ENCODE results near the gene MED29.

MED29 gene

DNA sequence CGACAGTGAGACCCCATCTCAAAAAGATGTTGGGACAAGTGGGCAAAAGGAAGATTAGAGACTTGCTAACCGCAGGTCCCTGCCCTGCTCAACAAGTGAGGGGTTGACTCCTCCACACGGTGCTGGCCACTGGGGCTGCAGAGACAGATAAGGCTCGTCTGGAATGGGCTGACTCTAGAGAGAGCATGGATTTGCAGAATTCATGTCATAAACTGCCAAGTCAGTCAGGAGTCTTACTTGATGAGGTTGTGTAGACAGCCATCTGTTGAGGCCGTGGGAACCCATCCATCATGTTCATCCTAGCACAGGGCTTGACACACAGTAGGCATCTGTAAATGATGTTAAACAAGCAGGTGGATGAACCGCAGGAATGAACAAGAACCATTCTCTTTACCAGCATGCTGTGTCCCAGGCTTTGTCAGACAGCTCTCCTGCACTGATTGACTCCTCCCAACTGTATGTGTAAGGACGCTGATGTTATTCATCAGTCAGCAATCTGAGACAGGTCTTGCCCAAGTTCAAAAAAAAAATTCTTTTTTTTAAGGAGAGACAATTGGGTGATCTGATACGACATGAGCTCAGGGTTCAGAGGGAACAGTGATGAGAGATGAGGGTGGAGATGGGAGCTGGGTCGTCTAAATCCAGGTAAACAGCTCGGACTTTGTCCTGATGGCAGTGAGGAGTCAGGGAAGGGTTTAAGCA, 9.1 kb upstream of the MED29 start:
- no peak overlapping the region for H3K4me3 ChIP-seq
- H3K4me1 ChIP-seq = no peaks in the 10 kb centered on the region; the same call in 1 of the 2 replicates
- peaks cover 100% of the 10 kb centered on the region for H3K36me3 ChIP-seq
- no peak overlapping the region for H3K27ac ChIP-seq
- TF ChIP-seq Cebpa-rat (IDR thresholded peaks at IDR 0.05) = no peak
- no peak overlapping the region for H3K9ac ChIP-seq
- no peaks in the 10 kb centered on the region for H3K9me3 ChIP-seq
- H3K4me2 ChIP-seq = no peak overlapping the region
- H3K27me3 ChIP-seq = no peaks in the 10 kb centered on the region
- peaks cover 27% of the 10 kb centered on the region for H4K20me1 ChIP-seq

DNA sequence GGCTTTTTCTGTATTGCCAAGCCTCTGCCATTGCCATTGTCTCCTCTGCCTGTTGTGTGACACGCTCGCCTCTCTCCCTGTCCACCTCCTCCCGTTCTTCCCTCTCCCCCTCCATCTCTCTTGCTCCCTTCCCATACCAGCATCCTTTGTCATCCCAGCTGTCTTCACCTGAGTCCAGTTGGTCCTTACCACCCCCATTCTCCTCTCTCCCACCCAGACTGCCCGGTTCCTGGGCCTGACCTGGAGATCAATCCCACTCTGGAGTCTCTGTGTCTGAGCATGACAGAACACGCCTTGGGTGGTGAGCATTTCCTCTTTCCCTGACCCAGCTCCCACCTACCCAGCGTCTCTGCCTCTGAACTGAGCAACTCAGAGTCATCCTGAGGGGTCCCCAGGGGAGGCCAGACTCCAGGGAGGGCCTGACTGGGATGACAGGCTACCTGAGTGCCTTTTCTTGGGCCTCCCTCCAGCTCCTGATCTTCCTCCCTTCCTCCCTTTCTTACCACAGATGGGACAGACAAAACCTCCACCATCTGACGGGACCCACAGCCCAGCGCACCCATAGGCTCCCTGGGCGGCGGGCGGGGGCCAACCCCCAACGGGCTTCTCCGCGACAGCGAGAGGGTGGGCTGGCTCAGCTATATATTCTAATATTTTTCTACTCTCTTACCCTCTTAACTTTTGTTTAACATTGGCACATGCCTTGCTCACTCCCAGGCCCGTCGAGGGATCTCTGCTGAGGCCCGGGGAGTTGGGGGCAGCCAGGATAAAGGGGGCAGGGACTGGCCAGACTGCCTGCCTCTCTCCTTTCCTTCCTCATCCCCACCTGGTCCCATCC, 8.0 kb upstream of the MED29 start:
- peaks cover 17% of the 10 kb centered on the region; the same call in 1 of the 2 replicates for H4K20me1 ChIP-seq
- H3K27ac ChIP-seq = no peak overlapping the region
- H3K4me3 ChIP-seq = no peak overlapping the region
- H3K27me3 ChIP-seq = no peaks in the 10 kb centered on the region
- no peaks in the 10 kb centered on the region for H3K9me3 ChIP-seq
- H3K4me2 ChIP-seq = no peak overlapping the region
- no peak for TF ChIP-seq Cebpa-rat (IDR thresholded peaks at IDR 0.05)
- no peaks in the 10 kb centered on the region; the same call in 1 of the 2 replicates for H3K4me1 ChIP-seq
- H3K36me3 ChIP-seq = peaks cover 100% of the 10 kb centered on the region
- H3K9ac ChIP-seq = no peak overlapping the region

DNA sequence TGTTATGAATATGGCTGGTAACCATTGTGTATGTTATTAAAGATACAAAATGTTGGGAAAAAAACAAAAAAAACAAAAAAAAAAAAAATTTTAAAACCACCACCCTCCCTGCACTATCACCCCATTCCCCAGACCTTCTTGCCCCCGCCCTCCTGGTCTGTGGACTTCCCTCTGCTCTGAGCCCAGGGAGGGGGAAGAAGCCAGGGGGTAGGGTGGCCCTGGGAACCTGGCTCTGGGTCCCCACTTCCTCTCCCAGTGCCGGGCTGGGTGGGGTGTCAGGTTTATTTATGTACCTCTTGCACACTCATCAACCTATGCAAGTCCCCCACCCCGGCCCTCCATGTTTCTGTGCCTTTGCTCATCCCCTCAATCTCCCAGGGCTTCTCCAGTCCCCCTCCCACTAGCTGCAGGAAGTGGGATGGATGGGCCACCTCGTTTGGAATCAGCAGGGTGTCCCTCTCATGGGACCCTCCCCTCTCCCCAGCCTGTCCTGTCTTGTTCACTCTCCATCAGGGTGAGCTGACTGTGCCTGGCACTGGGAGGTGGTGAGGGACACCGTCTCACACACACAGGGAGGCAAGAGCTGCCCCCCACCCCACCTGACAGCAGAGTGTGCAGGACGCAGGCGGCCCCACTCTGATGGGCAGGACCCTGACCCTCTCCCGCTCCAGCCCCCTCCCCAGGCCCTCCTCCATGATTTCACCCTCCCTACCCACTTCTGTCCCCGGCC, 6.2 kb upstream of the MED29 start:
- H3K9me3 ChIP-seq = no peaks in the 10 kb centered on the region

DNA sequence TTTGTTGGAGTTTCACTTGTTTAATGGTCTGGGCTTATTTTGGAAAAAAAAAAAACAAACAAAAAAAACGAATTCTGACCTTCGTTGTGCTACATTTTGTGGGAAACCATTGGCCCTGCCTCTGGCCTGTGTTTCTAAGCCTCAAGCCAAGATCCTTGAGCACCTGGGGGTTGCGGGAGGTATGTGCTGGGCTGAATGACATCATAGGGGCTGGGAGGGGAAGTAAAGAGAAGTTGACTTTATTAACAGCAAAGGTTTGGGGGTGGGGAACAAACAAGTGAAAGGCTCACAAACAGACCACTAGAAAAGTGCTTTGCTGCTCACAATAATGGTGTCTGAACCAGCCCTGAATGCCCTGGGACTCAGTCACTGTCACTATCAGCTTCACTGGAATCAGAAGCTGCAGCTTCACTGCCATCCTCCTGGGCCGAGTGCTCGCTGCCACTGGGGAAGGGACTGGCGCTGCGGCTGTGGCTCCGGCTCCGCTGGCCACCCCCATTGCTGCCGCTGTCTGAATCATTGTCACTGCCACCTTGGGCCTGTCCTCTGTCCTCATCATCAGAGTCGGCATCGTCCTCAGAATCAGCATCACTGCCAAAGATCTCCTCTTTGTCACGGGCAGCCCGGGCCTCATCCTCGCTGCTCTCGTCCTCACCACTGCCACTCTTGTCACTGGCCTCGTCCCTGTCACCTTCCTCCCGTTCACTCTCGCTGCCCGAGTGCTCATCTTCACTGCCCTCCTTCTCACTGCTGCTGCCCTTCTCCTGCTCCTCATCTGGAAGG, 5.4 kb upstream of the MED29 start:
- Histone ChIP-seq H3K4me1 (peaks cover 13% of the 10 kb centered on the region), H3K4me3 (no peak overlapping the region), H3K36me3 (peaks cover 91% of the 10 kb centered on the region), H3K27ac (no peak overlapping the region), H3K4me2 (no peak overlapping the region), H3K9ac (no peak overlapping the region), H4K20me1 (peaks cover 30% of the 10 kb centered on the region; the same call in 1 of the 2 replicates), H3K9me3 (no peaks in the 10 kb centered on the region), H3K27me3 (no peaks in the 10 kb centered on the region)
- no peak for TF ChIP-seq Cebpa-rat (IDR thresholded peaks at IDR 0.05)

More for the DNA sequence above, 6.2 kb upstream of the MED29 start:
- TF ChIP-seq Cebpa-rat (IDR thresholded peaks at IDR 0.05) = no peak
- H4K20me1 ChIP-seq = peaks cover 26% of the 10 kb centered on the region; the same call in 1 of the 2 replicates
- H3K27ac ChIP-seq = no peak overlapping the region
- peaks cover 99% of the 10 kb centered on the region for H3K36me3 ChIP-seq
- no peak overlapping the region for H3K4me2 ChIP-seq
- H3K4me1 ChIP-seq = peaks cover 8% of the 10 kb centered on the region
- no peaks in the 10 kb centered on the region for H3K27me3 ChIP-seq
- no peak overlapping the region for H3K4me3 ChIP-seq
- H3K9ac ChIP-seq = 0 out of 2 replicates have a peak overlapping the region, but pooled peaks have one; percentile 29

DNA sequence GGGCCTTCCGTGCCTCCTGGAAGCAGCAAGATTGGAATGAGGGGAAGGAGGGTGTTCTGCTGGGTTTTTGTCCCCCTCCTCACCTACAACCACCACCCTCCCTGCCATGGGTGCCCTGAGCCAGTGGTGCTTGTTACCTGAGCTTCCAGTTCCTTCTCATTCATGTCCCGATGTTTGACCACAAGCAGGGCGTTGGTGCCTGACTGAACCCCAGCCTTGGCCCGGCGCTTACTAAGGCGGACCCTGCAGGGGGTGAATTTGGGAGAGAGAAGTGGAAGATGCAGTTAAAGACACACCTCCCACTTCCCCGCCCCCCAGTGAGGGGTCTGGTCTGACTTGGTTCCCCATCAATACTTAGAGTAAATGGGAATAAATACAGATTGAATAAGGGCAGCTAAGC, 4.6 kb upstream of the MED29 start:
- H3K4me2 ChIP-seq = no peak overlapping the region
- peaks cover 30% of the 10 kb centered on the region; the same call in 1 of the 2 replicates for H4K20me1 ChIP-seq
- peaks cover 13% of the 10 kb centered on the region for H3K4me1 ChIP-seq
- H3K9me3 ChIP-seq = no peaks in the 10 kb centered on the region
- no peak overlapping the region for H3K4me3 ChIP-seq
- TF ChIP-seq Cebpa-rat (IDR thresholded peaks at IDR 0.05) = no peak
- peaks cover 83% of the 10 kb centered on the region for H3K36me3 ChIP-seq
- no peaks in the 10 kb centered on the region for H3K27me3 ChIP-seq
- H3K27ac ChIP-seq = no peak overlapping the region
- no peak overlapping the region for H3K9ac ChIP-seq

DNA sequence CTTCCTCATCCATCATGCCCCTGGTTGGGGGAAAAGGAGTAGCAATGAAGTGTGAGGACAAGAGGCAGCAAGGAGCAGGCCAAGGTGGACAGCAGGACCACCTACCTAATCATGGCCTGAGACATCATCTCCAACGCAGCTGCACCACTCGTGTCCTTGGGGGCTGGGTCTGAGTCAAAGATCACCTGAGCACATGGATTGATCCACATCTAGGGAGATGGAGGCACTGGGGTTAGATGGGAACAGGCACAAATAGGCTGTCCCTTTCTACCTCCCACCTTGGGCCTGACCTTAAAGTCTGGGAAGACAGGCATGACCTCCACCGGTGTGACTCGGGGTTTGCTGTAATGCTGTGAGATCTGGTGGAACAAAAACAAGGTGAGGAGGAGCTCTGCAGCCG, 2.5 kb upstream of the MED29 start:
- Histone ChIP-seq H3K36me3 (peaks cover 73% of the 10 kb centered on the region), H3K27ac (no peak overlapping the region), H3K4me3 (no peak overlapping the region), H3K27me3 (no peaks in the 10 kb centered on the region), H3K9ac (no peak overlapping the region), H4K20me1 (peaks cover 30% of the 10 kb centered on the region; the same call in 1 of the 2 replicates), H3K4me2 (no peak overlapping the region), H3K4me1 (peaks cover 25% of the 10 kb centered on the region), H3K9me3 (no peaks in the 10 kb centered on the region)
- no peak for TF ChIP-seq Cebpa-rat (IDR thresholded peaks at IDR 0.05)

DNA sequence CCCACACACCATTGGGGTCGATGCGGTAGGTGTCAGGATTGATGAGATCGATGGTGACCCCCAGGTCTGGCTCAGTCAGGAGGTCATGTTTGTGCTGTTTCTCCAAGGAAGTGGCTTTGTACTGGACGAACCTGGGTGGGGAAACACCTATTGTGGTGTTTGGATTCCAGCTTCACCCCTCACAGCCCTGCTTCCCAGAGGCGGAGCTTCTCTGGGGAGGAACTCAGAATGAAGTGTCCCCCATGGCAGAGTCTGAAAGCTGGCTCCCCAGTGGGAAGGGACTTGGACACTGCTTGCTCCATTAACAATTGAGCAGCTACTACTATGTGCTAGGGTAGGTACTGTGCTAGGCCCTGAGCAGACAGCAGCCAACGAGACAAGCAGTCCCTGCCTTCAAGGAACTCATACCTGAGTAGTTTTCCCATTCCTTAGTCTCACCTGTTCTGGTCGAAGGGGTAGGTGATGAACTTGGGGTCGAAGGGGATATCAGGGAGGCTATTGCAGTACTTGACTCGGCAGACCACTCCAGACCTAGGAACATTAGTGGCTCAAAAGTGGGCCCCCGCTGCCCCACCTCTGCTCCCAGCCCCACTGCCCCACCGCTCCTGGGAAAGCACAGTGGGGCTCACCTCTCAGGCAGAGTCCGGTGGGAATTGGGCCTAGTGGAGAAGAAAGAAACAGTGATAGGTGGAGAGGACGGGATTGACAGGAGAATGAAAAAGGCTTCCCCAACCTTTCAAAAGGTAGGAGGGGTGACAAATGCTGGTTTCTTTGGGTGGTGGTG, 1.4 kb upstream of the MED29 start:
- H3K27ac ChIP-seq = peak overlapping the region; percentile 98
- H3K36me3 ChIP-seq = peaks cover 73% of the 10 kb centered on the region
- peak overlapping the region; percentile 96 for H3K4me2 ChIP-seq
- no peak for TF ChIP-seq Cebpa-rat (IDR thresholded peaks at IDR 0.05)
- H3K9ac ChIP-seq = peak overlapping the region; percentile 99
- peak overlapping the region; percentile 76 for H3K4me3 ChIP-seq
- peaks cover 30% of the 10 kb centered on the region; the same call in 1 of the 2 replicates for H4K20me1 ChIP-seq
- H3K9me3 ChIP-seq = no peaks in the 10 kb centered on the region
- peaks cover 25% of the 10 kb centered on the region for H3K4me1 ChIP-seq
- no peaks in the 10 kb centered on the region for H3K27me3 ChIP-seq

DNA sequence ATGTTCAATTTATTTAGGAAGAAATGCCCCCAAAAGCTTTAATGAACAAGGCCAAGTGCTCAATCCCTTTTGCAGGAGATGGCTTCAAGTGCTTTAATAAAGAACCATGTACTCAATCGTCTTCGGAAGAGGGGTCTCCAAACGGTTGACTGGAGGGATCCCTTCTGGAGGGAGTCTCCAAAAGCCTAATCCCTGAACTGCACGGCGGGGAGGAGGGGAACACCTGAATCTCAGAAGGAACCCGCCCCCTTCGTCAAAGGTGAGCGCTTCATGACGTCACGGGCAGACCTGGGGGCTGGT, 777 bp upstream of the MED29 start:
- Histone ChIP-seq H3K27me3 (no peaks in the 10 kb centered on the region), H4K20me1 (peaks cover 25% of the 10 kb centered on the region; the same call in 1 of the 2 replicates), H3K4me2 (peak overlapping the region; percentile 96), H3K27ac (peak overlapping the region; percentile 98), H3K4me1 (peaks cover 25% of the 10 kb centered on the region), H3K9me3 (no peaks in the 10 kb centered on the region), H3K36me3 (peaks cover 73% of the 10 kb centered on the region), H3K9ac (peak overlapping the region; percentile 99), H3K4me3 (peak overlapping the region; percentile 76)
- TF ChIP-seq Cebpa-rat (IDR thresholded peaks at IDR 0.05) = no peak
